ENCODE measurements around the gene THAP4. TPM values are rescaled to one million over a fixed set of nuclear protein-coding genes. Genes with fewer than 3 reads are reported as not detected.
A peak's percentile ranks its signal among the peaks of the same experiment; 100 is the strongest.

Gene THAP4
- total RNA-seq, 1 experiment from 2014 or later = 88.6 TPM

DNA sequence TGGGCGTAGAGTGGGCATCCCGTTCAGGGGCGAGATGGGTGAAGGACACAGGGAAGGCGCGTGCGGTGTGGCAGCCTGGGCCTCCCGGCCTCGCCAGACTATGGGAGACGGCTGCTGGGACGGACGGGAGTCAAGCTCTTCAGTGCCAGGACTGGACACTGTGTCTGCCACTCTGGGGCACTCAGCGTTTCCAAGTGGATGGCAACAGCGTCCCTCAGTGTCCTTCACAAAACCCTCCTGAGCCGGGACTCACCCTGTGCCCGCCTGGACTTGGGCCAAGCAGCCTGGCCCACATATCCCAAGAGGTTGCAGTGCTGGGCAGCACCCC, 94.7 kb downstream of the THAP4 start:
- Mint-ChIP-seq H3K4me1 (peaks cover 8% of the 10 kb centered on the region), H3K27ac (no peak overlapping the region), H3K36me3 (no peaks in the 10 kb centered on the region), H3K4me3 (peak overlapping the region; percentile 49), H3K9me3 (no peaks in the 10 kb centered on the region), H3K27me3 (ENCODE audit: low read depth) (peaks cover 42% of the 10 kb centered on the region)
- POLR2A ChIA-PET = no interaction called here
- DNase-seq (ENCODE audit: low spot score) (no peak), ATAC-seq (no peak)
- CTCF ChIA-PET = interaction anchor here (1.1 kb wide), 1 partner anchor 19 kb away, joined by 3 read pairs; no protein-coding TSS in a partner anchor
- TF ChIP-seq KAT7 (CRISPR knock-in tag; IDR thresholded peaks at IDR 0.05; ENCODE audit: borderline replicate concordance) (no peak), FOXK1 (CRISPR knock-in tag; IDR thresholded peaks at IDR 0.05) (no peak), ZNF671 (CRISPR knock-in tag; IDR thresholded peaks at IDR 0.05) (no peak), TEAD4 (CRISPR knock-in tag; IDR thresholded peaks at IDR 0.05) (no peak), CBFB (CRISPR knock-in tag; IDR thresholded peaks at IDR 0.05; ENCODE audit: low read depth) (no peak), RORB (CRISPR knock-in tag; IDR thresholded peaks at IDR 0.05) (no peak), JUN (CRISPR knock-in tag; IDR thresholded peaks at IDR 0.05) (no peak), OVOL2 (CRISPR knock-in tag; IDR thresholded peaks at IDR 0.05; ENCODE audit: borderline replicate concordance) (no peak), TEAD1 (CRISPR knock-in tag; IDR thresholded peaks at IDR 0.05) (no peak), IRF2 (CRISPR knock-in tag; IDR thresholded peaks at IDR 0.05; ENCODE audit: borderline replicate concordance, low read depth) (no peak), SP1 (CRISPR knock-in tag; conservative IDR thresholded peaks at IDR 0.05) (no peak), CREM (CRISPR knock-in tag; IDR thresholded peaks at IDR 0.05) (no peak), RELA (CRISPR knock-in tag; IDR thresholded peaks at IDR 0.05; ENCODE audit: borderline replicate concordance) (no peak), NFE2L1 (CRISPR knock-in tag; IDR thresholded peaks at IDR 0.05) (no peak), GTF2I (CRISPR knock-in tag; conservative IDR thresholded peaks at IDR 0.05) (no peak), SMAD3 (CRISPR knock-in tag; IDR thresholded peaks at IDR 0.05; ENCODE audit: borderline replicate concordance) (no peak)
- TF ChIP-seq, protein P1, sequence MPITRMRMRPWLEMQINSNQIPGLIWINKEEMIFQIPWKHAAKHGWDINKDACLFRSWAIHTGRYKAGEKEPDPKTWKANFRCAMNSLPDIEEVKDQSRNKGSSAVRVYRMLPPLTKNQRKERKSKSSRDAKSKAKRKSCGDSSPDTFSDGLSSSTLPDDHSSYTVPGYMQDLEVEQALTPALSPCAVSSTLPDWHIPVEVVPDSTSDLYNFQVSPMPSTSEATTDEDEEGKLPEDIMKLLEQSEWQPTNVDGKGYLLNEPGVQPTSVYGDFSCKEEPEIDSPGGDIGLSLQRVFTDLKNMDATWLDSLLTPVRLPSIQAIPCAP (CRISPR knock-in tag; IDR thresholded peaks at IDR 0.05) = no peak
- TF ChIP-seq, protein P2, sequence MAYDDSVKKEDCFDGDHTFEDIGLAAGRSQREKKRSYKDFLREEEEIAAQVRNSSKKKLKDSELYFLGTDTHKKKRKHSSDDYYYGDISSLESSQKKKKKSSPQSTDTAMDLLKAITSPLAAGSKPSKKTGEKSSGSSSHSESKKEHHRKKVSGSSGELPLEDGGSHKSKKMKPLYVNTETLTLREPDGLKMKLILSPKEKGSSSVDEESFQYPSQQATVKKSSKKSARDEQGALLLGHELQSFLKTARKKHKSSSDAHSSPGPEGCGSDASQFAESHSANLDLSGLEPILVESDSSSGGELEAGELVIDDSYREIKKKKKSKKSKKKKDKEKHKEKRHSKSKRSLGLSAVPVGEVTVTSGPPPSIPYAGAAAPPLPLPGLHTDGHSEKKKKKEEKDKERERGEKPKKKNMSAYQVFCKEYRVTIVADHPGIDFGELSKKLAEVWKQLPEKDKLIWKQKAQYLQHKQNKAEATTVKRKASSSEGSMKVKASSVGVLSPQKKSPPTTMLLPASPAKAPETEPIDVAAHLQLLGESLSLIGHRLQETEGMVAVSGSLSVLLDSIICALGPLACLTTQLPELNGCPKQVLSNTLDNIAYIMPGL (CRISPR knock-in tag; IDR thresholded peaks at IDR 0.05) = no peak
- TF ChIP-seq, protein P3, sequence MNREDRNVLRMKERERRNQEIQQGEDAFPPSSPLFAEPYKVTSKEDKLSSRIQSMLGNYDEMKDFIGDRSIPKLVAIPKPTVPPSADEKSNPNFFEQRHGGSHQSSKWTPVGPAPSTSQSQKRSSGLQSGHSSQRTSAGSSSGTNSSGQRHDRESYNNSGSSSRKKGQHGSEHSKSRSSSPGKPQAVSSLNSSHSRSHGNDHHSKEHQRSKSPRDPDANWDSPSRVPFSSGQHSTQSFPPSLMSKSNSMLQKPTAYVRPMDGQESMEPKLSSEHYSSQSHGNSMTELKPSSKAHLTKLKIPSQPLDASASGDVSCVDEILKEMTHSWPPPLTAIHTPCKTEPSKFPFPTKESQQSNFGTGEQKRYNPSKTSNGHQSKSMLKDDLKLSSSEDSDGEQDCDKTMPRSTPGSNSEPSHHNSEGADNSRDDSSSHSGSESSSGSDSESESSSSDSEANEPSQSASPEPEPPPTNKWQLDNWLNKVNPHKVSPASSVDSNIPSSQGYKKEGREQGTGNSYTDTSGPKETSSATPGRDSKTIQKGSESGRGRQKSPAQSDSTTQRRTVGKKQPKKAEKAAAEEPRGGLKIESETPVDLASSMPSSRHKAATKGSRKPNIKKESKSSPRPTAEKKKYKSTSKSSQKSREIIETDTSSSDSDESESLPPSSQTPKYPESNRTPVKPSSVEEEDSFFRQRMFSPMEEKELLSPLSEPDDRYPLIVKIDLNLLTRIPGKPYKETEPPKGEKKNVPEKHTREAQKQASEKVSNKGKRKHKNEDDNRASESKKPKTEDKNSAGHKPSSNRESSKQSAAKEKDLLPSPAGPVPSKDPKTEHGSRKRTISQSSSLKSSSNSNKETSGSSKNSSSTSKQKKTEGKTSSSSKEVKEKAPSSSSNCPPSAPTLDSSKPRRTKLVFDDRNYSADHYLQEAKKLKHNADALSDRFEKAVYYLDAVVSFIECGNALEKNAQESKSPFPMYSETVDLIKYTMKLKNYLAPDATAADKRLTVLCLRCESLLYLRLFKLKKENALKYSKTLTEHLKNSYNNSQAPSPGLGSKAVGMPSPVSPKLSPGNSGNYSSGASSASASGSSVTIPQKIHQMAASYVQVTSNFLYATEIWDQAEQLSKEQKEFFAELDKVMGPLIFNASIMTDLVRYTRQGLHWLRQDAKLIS (CRISPR knock-in tag; IDR thresholded peaks at IDR 0.05; ENCODE audit: borderline replicate concordance) = no peak

DNA sequence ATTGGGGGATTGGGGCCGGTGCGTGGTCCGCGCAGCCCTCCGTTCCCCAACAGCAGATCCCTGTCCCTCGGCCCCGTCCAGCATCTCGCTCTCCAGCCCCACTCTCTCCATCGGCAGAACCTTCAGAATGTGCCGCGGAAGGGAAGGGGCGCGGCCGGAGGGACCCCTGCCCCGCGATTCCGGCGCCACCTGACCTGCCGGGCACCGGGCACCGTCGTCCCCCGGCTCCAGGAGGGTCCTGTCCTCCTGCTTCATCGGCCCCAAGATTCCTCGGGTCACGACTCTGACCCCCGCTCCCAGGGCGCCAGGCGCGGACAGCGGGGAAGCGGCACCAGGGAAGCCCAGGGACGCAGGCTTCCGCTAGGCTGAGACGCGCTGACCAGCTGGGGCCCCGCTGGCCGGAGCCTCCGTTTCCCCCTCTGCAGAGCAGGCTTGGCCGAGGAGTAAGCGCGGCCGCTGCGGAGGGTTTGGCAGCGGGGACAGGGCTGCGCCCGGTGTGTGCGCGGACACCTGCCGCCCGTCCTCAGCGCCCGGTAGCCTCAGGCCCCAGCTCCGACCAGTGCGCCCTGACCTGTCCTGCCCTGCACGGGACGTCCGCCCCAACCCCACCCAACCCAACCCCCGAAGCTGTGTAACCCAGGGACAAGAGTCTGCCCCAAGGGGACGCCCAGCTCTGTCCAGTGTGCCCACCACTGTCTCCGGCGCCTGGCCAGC, 95.2 kb downstream of the THAP4 start:
- H3K4me1 Mint-ChIP-seq = peaks cover 4% of the 10 kb centered on the region
- H3K9me3 Mint-ChIP-seq = no peaks in the 10 kb centered on the region
- no peaks in the 10 kb centered on the region for H3K36me3 Mint-ChIP-seq
- peaks cover 42% of the 10 kb centered on the region for H3K27me3 Mint-ChIP-seq (ENCODE audit: low read depth)
- no peak for DNase-seq (ENCODE audit: low spot score)
- peak; percentile 3; the same call in 1 of the 2 replicates for ATAC-seq
- CTCF ChIA-PET = interaction anchor here (0.6 to 1.3 kb wide), 3 partner anchors 14 to 56 kb away, joined by 3 to 5 read pairs (median 3); no protein-coding TSS in a partner anchor
- H3K4me3 Mint-ChIP-seq = peak overlapping the region; percentile 49
- no peak overlapping the region for H3K27ac Mint-ChIP-seq
- TF ChIP-seq MXD4 (CRISPR knock-in tag; IDR thresholded peaks at IDR 0.05; ENCODE audit: borderline replicate concordance) (no peak), NR3C1 (CRISPR knock-in tag; conservative IDR thresholded peaks at IDR 0.05; ENCODE audit: low read depth) (0 out of 2 replicates have a peak, but pooled peaks have one; percentile 30), ZNF423 (CRISPR knock-in tag; IDR thresholded peaks at IDR 0.05) (no peak), ZNF671 (CRISPR knock-in tag; IDR thresholded peaks at IDR 0.05) (no peak)
- TF ChIP-seq, protein P4, sequence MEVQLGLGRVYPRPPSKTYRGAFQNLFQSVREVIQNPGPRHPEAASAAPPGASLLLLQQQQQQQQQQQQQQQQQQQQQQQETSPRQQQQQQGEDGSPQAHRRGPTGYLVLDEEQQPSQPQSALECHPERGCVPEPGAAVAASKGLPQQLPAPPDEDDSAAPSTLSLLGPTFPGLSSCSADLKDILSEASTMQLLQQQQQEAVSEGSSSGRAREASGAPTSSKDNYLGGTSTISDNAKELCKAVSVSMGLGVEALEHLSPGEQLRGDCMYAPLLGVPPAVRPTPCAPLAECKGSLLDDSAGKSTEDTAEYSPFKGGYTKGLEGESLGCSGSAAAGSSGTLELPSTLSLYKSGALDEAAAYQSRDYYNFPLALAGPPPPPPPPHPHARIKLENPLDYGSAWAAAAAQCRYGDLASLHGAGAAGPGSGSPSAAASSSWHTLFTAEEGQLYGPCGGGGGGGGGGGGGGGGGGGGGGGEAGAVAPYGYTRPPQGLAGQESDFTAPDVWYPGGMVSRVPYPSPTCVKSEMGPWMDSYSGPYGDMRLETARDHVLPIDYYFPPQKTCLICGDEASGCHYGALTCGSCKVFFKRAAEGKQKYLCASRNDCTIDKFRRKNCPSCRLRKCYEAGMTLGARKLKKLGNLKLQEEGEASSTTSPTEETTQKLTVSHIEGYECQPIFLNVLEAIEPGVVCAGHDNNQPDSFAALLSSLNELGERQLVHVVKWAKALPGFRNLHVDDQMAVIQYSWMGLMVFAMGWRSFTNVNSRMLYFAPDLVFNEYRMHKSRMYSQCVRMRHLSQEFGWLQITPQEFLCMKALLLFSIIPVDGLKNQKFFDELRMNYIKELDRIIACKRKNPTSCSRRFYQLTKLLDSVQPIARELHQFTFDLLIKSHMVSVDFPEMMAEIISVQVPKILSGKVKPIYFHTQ (CRISPR knock-in tag; IDR thresholded peaks at IDR 0.05) = no peak
- POLR2A ChIA-PET = no interaction called here

All from WTC11 (cell line).